BE2C (cell line): Measurements from ENCODE around the gene POU2AF1.
"Not testable (repeated sequence)": the region's sequence is repeated elsewhere in the genome, so short reads cannot be mapped to it uniquely, and the experiment has no call there.

Source experiments
- DNase-seq: peaks from one replicate; pipeline ENCODE4 v3.0.0-alpha.2; 2020
- H3K27me3 ChIP-seq: fragments of 250-450 bp; sonication (Bioruptor Pico); 2 replicates; pipeline ENCODE4 v1.5.1; 2020; ENCODE audit warnings: mild to moderate bottlenecking
- H3K36me3 ChIP-seq: fragments of 250-450 bp; sonication (Bioruptor Pico); 2 replicates; pipeline ENCODE4 v1.5.1; 2020; ENCODE audit warnings: mild to moderate bottlenecking
- H3K4me1 ChIP-seq: fragments of 250-450 bp; sonication (Bioruptor Pico); 2 replicates; pipeline ENCODE4 v1.5.1; 2020
- H3K4me3 ChIP-seq: 2 replicates; pipeline ENCODE4 v1.5.1; 2011; ENCODE audit warnings: low read depth, low read length
- H3K9me3 ChIP-seq: fragments of 250-450 bp; sonication (Bioruptor Pico); 2 replicates; pipeline ENCODE4 v1.5.1; 2020
- TF ChIP-seq, protein P1 (sequence below): IDR thresholded peaks from 2 replicates; pipeline ENCODE4 v1.5.1; 2012; ENCODE audit warnings: mild to moderate bottlenecking, low read depth, low read length

The POU2AF1 gene

DNA sequence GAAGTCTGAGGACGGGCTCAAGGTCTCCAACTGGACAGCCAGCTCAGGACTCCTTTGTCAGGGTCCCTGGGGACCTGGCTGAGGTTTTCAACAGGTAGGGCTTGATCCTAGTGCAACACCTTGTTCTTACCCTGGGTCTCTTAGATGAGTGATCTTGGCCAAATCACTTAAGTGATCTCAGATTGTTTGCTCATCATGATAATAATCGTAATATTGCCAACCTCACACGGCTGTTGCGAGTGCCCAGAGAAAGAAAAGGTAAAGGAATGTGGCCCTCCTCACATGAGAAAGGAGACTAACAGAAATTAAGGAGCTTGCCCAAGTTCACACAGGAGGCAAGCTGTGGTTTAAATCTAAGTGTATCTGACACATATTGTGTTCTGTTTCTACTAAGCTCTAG is 52.3 kb downstream of the POU2AF1 start:
- TF ChIP-seq, protein P1, sequence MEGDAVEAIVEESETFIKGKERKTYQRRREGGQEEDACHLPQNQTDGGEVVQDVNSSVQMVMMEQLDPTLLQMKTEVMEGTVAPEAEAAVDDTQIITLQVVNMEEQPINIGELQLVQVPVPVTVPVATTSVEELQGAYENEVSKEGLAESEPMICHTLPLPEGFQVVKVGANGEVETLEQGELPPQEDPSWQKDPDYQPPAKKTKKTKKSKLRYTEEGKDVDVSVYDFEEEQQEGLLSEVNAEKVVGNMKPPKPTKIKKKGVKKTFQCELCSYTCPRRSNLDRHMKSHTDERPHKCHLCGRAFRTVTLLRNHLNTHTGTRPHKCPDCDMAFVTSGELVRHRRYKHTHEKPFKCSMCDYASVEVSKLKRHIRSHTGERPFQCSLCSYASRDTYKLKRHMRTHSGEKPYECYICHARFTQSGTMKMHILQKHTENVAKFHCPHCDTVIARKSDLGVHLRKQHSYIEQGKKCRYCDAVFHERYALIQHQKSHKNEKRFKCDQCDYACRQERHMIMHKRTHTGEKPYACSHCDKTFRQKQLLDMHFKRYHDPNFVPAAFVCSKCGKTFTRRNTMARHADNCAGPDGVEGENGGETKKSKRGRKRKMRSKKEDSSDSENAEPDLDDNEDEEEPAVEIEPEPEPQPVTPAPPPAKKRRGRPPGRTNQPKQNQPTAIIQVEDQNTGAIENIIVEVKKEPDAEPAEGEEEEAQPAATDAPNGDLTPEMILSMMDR, result no peak
- H3K9me3 ChIP-seq, result no peaks in the 10 kb centered on the region
- H3K4me3 ChIP-seq, result no peak overlapping the region
- no peaks in the 10 kb centered on the region for H3K36me3 ChIP-seq
- no peak for DNase-seq
- no peaks in the 10 kb centered on the region; the same call in 1 of the 2 replicates for H3K4me1 ChIP-seq
- H3K27me3 ChIP-seq, result peaks cover 90% of the 10 kb centered on the region

DNA sequence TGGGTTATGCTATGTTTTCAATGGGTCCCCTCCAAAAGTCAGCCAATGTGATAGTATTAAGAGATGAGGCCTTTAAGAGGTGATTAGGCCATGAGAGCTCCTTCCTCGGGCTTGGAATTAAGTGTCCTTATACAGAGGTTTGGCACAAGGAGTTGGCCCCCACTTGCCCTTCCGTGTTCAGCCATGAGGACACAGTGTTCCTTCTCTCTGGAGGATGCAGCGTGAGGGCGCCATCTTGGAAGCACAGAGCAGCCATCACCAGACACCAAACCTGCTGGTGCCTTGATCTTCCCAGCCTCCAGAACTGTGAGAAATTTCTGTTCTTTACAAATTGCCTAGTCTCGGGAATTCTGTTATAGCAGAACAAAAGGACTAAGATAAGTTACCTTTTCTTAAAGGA is 53.8 kb downstream of the POU2AF1 start:
- Histone ChIP-seq H3K36me3 (no peaks in the 10 kb centered on the region), H3K9me3 (no peaks in the 10 kb centered on the region), H3K4me1 (no peaks in the 10 kb centered on the region), H3K27me3 (peaks cover 88% of the 10 kb centered on the region), H3K4me3 (no peak overlapping the region)
- TF ChIP-seq, protein P1, result no peak
- DNase-seq, result no peak

DNA sequence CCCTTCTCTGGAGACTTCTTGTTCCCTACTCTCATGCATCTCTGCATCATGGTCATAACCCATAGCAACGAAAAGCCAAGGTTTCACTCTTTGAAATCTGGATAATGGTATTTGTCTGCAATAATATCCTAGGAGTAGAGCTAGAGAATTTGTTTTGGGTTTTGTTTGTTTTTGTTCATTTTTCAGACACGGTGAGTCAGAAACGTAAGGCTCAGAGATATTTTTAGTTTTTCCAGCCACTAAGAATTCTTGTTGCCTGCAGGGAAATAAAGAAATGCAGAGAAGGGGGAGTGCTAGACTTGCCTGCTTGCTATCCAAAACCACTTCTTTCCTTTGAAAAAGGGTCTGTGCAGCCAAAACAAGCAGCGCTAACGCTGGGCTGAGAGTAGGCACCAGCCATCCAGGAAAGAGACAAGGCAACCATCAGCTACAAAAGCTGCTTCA is 54.8 kb downstream of the POU2AF1 start:
- peaks cover 83% of the 10 kb centered on the region for H3K27me3 ChIP-seq
- no peaks in the 10 kb centered on the region for H3K4me1 ChIP-seq
- H3K9me3 ChIP-seq, result no peaks in the 10 kb centered on the region
- no peak for DNase-seq
- H3K4me3 ChIP-seq, result no peak overlapping the region
- no peaks in the 10 kb centered on the region for H3K36me3 ChIP-seq
- TF ChIP-seq, protein P1, result no peak

DNA sequence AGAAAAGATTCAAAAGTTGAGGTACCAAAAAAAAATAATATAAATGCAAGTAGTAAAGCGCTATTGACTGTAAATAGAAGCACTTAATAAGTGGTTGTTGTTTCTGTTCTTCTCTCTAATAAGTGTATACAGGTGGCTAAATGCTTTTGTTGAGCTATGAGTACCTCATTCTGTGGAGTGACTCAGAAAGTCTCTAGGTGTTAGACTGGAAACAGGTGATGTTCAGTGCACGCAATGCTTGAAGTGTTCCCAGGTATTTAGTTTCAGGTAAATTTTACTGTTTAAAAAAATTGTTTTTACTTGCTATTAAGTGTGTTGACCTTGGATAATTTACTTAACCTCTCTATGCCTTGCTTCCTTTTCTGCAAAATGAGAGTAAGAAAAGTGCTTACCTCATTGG is 56.5 kb downstream of the POU2AF1 start:
- H3K9me3 ChIP-seq, result no peaks in the 10 kb centered on the region
- H3K4me3 ChIP-seq, result no peak overlapping the region
- TF ChIP-seq, protein P1, result no peak
- DNase-seq, result no peak
- no peaks in the 10 kb centered on the region for H3K4me1 ChIP-seq
- H3K36me3 ChIP-seq, result no peaks in the 10 kb centered on the region
- peaks cover 67% of the 10 kb centered on the region for H3K27me3 ChIP-seq

DNA sequence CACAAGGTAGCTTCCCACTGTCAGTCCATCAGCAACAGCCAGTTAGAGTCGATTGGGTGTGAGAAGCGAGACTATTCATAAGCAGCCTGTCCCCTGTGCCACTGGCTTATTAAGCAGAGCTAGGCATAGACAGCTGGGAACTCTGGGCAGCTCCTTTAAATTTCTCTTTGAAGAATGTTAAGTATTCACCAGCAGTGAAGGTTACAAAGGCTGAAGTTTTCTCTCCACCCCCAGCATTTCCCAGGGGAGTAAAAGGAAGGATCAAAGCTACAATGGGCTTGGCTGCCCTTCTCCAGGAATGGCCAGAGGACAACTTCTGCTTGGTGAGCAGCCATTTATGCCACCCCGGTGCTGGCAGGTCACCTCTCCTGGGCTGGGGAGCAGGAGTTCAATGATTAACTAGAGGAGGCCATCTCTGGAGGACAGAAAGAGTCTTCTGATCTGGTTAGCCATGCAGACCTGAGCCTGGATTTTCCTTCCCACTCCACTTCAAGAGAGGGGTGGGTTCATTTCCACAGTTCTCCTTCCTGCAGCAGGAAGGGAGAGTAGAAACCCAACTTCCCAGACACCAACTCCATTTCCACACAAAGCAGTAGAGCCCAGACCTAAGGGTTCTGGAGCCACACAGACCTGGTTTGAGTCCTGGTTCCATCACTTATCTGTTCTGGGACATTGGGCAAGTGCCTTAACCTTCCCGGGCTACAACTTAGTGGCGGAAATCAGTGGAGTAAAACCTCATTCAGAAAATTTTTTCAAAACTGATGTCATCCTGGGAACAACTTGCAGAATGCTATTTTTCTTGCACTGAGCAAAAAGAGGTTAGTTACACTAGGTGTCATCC is 58.1 kb downstream of the POU2AF1 start:
- DNase-seq, result no peak

DNA sequence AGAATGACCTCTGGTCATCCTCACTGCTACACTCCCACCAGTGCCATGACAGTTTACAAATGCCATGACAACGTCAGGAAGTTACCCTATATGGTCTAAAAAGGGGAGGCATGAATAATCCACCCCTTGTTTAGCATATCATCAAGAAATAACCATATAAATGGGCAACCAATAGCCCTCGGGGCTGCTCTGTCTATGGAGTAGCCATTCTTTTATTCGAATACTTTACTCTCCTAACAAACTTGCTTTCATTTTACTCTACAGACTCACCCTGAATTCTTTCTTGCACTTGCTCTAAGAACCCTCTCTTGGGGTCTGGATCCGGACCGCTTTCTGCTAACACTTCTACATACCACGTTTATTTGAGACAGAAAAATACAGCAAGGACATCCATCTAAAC is 58.9 kb downstream of the POU2AF1 start:
- H3K36me3 ChIP-seq, H3K4me3 ChIP-seq, H3K4me1 ChIP-seq, H3K9me3 ChIP-seq, DNase-seq: not testable (repeated sequence)
- peaks cover 48% of the 10 kb centered on the region for H3K27me3 ChIP-seq

More for the DNA sequence above, 58.1 kb downstream of the POU2AF1 start:
- Histone ChIP-seq H3K9me3 (no peaks in the 10 kb centered on the region), H3K36me3 (no peaks in the 10 kb centered on the region), H3K4me3 (no peak overlapping the region), H3K27me3 (peaks cover 55% of the 10 kb centered on the region), H3K4me1 (no peaks in the 10 kb centered on the region)
- TF ChIP-seq, protein P1, result no peak
